GM12864 (cell line): ENCODE measurements around the gene TMEM191C.
"Not testable (repeated sequence)": the region's sequence is repeated elsewhere in the genome, so short reads cannot be mapped to it uniquely, and the experiment has no call there.

Experiments
- DNase-seq: peaks from one replicate; pipeline ENCODE4 v3.0.0-alpha.2; 2011; ENCODE audit warnings: low read depth
- H3K4me3 ChIP-seq: 2 replicates; pipeline ENCODE4 v1.5.1; 2011; ENCODE audit warnings: mild to moderate bottlenecking, low read depth, low read length, control low read depth

TMEM191C gene

DNA sequence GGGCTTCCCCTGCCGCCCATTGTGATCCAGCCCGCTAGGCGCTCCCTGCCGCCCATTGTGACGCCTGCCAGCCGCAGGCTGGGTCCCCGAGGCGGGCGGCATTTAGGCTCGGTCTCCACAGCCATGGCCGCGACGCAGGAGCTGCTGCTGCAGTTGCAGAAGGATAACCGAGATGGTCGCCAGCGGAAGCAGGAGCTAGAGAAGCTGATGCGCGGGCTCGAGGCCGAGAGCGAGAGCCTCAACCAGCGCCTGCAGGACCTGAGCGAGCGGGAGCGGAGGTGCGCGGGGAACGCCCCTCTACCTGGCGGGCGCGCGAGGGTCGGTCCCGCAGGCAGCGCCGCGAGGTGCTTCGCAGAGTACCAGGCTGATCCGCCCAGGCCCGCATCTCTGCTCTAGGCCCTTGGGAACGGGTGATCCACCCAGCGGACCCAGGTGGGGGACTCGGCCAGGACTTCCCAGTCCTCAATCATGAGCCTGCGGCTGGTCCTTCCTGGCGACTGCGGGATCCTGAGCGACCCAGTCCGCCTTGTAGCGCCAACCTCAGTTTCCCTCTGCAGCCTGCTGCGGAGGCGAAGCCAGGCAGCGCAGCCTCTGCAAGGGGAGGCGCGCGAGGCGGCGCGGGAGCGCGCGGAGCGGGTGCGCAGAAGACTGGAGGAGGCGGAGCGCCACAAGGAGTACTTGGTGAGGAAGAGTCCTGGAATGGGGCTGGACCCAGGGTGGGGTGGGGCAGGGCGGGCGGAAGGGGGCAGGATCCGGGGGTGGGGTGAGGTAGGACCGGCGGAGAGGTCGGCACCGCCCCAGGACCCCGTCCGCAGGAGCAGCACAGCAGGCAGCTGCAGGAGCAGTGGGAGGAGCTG lies at the start of gene TMEM191C:
TMEM191C (plus strand) TSS at position 51 of the 857 bp plus-strand sequence; CDS start at position 124, 73 bp downstream.
- DNase-seq = not testable (repeated sequence)
- H3K4me3 ChIP-seq = peak within 1 kb of the TSS; percentile 26

DNA sequence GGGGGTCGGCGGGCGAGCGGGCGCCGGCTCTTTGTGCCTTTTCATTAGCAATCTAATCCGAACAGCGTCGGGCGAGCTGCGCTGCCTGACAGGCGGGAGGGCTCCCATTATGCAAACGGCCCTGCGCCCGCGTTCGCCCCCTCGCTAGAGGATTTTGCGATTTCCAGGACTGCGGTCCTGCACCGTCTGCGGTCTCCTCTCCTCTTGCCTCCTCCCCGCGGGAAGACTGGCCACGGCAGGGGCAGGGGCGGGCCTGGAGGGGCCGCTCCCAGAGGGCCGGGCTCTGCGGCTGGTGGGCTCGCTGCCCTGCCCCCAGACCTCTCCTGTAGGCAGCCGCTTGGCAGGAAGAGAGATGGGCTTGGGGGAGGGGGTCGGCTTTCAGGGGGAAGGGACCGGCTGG lies 49.3 kb upstream of the TMEM191C start:
- H3K4me3 ChIP-seq, DNase-seq: not testable (repeated sequence)

DNA sequence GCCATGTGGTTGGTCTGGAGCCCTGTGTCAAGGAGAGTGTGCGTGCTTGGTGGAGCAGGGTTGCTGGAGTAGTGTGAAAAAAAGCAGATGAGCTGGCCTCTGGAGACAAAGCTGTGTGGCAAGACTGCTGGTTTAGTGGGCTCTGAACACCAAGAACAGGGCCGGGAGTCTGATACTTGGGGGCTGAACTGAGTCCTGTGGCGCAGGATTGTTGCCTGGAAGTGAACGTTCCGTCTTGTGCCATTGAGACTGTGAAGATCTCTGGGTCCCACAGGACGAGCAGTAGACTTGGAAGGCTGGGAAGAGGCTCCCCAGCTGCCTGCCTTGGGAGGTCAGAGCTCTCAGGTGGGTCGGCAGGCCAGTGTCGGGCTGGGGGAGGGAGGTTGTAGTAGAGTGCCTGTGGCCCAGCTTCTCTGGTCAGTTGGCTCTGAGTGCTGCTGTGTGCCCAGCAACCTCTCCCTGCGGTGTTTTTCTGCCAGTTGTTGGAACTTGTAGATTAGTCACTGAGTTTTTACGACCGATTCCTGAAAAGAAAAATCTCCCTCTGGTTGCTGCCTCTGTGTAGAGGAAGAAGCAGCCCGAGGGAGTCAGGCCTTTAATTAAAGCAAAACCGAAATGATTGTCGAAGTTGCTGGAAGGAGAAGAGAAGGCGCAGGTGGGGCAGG lies 48.1 kb upstream of the TMEM191C start:
- H3K4me3 ChIP-seq, DNase-seq: not testable (repeated sequence)

DNA sequence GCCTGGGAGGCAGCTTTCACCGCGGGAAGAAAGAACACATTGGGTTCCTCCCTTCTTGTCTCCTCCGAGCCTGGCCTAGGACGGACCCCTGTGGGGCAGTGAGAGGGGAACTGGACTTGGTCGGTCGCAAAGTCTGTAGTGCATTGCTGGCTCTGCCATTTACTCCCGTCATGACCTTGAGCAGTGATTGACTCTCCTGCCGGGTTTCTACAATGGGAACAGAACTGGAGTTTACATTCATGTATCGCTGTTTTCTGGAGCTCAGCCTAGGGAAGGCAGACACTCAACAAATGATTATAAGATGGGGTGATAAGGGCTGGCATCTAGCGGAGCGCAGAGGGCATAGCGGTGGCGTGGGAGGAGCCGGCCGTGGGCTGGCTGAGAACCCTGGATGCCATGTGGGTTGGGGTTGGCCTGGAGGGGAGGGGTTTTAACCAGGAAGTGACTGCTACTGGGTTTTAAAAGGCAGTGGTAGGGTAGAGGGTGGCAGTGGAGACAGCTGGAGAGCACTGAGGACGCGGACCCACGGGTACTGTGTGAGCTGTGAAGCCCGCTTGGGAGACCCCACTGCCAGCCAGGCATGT lies 46.9 kb upstream of the TMEM191C start:
- not testable (repeated sequence) for DNase-seq, H3K4me3 ChIP-seq

DNA sequence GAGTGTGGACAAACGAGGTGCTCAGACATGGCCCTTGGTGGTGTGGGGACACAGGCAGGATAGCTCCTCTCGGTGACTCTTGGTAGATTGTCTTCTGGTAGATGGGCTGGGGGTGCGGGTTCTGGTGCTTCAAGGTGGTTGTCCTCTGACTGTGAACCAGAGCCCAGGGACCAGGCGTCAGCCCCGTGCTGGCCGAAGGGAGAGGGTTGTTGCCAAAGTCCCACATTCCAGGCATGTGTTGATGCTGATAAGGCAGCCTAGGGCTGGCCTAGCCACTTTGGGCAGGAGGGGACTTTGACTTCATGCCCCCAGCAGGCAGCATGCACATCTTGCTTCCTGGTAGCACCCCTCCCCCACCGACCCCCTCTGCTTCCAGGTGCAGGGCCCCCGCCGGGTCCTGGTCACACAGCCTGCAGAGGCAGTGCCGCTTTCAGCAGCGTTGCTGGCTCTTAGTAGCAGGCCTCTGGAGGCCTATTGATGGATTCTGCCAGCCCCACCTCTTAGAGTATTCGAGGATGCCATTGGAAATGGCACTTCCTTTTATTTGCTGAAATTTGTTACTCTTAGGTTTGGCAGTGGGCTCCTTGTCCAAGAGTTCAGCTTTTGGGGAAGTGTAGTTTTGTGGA lies 43.0 kb upstream of the TMEM191C start:
- H3K4me3 ChIP-seq, DNase-seq: not testable (repeated sequence)

DNA sequence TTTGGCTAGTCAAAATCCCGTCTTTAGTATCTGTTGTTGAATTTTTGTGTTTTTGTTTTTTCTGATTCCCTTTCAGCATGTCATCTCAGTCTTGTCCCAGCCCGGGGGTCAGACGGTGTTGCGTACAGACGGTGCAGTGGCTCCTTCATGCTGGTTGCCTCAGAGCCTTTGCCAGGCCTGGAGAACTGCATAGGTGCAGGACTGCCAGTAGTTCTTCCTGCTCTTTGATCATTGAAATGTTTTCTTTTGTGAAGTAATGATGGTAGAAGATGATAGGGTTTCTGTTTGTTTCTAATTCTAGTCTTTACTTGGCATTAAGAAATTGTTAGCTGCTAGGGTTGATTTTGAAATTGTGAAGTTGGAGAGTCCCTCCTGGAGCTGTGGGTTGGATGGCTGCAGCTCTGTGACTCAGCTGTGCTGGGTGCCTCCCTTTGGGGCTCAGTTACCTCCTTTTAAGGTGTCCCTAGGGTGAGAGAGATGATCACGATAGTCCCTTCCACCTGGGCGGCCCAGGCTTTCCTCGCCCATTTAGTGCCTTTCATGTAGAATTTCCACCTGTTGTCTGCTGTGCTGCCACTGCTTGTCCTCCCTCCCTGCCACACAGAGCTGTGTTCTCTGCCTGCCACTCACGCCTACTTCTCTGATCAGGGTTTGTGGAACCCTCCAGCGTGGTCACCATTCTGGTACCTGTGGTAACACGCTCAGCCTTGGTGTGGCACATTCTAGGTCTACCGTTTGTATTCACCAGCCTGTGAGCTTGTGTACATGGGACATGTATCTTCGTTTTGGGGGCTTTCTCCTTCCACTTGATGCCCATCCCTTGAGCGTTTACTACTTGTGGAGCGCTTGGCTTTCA lies 32.6 kb upstream of the TMEM191C start:
- not testable (repeated sequence) for H3K4me3 ChIP-seq, DNase-seq

DNA sequence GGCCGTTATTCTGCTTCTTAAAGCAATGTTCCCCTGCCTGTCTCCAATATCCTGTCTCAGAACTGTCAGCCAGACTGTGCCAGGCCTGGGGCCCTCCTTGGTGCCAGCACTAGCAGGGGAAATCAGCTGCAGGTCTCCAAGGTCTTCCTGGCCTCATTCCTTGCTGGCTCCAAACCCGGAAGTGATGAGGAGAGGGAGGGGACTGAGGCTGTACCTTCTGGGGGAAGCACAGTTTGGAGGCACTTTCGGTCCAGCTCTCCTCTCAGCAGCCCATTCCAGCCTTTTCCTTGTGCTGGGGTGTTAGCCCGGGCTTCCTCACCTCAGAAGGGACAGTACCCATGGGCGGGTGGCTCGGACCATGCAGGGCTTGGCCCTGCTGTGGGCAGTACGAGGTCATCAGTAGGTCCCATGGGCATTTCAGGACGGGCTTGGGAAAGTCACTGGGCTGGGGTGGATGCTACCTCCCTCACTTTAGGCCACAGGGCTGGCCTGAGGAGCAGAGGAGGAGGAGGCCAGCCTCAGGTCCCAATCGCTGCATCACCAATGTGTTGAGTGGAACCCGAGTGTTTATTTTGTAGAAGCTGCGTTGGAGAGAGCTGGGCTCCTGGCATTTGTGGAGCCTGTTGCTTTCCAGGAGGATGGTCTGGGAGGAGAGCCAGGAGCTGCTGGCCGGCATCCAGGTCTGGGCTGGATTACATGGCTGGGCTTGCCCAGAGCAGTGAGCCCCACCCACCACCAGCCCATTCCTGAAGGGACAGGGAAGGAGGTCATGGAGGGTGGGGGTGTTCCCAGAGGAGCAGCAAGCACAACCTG lies 31.0 kb upstream of the TMEM191C start:
- DNase-seq, H3K4me3 ChIP-seq: not testable (repeated sequence)

DNA sequence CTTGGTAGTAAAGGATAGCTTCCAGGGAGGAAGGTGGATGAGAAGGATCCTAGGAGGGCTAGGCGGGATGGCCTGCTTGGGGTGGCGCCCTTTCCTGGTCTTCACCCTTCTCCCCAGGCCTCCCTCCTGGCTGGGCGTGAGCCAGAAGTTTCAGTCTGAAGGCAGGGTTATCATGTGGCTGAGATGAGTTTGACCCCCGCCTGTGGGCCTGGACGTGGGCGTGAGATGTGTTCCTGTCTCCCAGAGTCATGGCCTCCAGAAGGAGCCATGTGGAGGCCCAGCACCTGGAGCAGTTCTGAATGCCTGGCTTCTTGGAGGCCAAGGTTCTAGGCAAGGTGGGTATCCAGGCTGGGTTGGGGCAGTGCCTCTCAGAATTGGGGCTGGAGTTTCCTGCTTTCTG lies 29.2 kb upstream of the TMEM191C start:
- DNase-seq, H3K4me3 ChIP-seq: not testable (repeated sequence)

DNA sequence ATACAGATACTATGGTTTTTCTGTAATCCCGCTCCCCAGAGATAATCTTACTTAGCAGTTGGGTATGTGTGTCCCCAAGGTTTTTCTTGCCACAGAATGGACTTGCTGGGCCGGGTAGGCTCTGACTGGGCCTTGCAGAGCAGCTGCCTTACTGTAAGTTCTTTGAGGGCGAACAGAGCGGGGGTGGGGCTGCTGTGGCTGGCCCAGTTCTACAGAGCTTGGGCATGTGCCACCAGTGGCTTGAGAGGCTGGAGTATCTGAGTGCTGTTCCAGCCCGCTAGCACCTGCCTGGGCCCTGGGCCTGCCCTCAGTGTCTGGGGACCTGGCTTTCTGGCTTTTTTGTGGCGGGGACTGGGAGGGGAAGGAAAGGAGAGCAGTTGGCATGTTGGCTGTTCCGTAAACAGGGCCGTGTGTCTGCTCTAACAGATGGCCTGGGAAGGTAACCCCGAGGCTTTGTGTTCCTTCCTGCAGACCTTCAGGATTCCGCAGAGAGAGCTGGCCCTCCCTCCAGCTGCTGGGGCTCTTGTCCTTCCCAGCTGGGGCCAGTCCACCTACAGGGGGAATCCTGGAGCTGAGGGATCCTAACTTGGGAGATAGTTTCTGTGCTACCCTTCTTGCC lies 27.1 kb upstream of the TMEM191C start:
- not testable (repeated sequence) for DNase-seq, H3K4me3 ChIP-seq

DNA sequence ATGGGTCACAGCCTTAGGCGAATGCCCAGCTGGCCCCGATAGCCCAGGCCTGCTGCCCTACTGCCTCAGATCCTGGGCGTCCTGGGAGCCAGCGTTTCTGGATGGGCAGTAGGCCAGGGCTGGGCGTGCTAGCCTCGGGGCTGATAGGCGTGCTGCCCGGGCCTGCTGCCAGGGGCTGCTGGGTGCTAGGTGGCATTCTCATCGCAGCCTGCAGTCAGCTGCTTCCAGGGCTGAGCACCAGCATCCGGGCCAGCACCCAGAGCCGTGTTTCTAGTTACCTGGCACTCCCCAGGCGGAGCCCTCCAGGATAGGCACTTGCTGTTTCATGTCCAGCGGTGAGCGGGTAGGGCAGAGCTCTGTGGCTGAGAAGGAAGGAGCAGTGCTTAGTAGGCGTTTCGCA lies 26.5 kb upstream of the TMEM191C start:
- DNase-seq, H3K4me3 ChIP-seq: not testable (repeated sequence)

DNA sequence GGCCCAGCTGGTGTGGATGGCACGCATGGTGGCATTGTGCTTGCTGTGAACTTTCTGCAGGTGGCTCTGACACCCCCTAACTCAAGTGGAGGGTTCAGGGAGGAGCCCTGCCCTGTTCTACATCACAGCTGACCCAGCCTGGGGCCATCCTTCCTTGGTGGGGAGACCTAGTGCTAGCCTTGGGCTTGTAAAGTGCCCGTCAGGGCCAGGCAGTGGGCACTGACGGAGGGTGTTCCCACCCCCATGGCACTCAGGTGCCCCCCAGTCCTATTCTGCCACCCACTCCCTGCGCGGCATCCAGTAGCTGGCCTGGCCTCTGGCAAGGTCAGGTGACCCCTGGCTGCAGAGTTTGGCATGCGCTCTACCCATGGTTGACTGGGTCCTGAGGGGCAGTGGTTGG lies 26.0 kb upstream of the TMEM191C start:
- not testable (repeated sequence) for DNase-seq

DNA sequence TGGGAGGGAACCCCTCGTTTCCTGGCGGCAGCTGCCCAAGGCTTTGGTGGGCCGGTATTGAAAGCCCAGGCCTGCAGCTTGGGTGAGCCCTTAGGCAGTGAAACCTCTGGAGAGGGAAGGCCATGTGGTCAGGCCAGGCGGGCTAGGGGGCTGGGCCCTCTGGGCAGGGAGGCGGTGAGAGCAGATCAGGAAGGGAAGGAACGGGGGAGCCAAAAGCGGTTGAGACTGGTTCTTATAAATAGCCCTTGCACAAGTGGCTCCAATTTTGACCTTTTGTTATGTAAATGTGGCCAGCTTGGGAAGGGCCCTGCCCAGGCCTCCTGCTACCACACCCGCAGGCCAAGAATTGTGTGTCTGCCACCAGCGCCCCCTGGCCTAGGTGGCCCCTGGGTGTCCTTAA lies 25.1 kb upstream of the TMEM191C start:
- DNase-seq, H3K4me3 ChIP-seq: not testable (repeated sequence)

More for the DNA sequence above, 26.0 kb upstream of the TMEM191C start:
- H3K4me3 ChIP-seq = not testable (repeated sequence)

DNA sequence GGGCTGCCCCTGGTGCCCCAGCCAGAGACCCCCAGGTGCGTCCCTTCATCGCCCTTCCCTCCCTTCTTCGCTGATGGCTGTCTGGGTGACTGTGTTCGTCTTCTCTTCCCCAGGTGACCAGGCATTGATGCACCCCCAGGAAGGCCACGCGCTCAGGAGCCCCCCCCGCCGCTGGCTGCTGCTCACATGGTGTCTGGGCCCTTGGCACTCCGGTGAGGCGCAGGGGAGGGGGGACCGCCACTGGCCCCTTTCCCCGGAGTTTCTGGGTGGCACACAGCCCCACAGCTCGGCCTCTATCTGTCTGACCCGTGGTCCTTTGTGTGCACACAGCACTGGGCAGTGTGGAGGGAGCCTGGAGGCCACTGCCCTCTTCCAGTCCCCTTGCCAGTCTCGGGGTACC lies 24.5 kb upstream of the TMEM191C start:
- DNase-seq = not testable (repeated sequence)

More for the DNA sequence above, 24.5 kb upstream of the TMEM191C start:
- not testable (repeated sequence) for H3K4me3 ChIP-seq
